GM21515 (cell line): Measurements from ENCODE around the gene UNC5CL.

Experiments used
- ATAC-seq: cut with Tn5 transposase; IDR thresholded peaks from one replicate; pipeline ENCODE4 v1.9.1; 2021; ENCODE audit not compliant: unreplicated experiment

Gene UNC5CL

GRCh38 chr6:41064841-41065240, 25.8 kb upstream of the UNC5CL start:
- ATAC-seq: no peak

GRCh38 chr6:41063884-41064285, 24.9 kb upstream of the UNC5CL start:
- no peak for ATAC-seq

GRCh38 chr6:41062056-41062455, 23.0 kb upstream of the UNC5CL start:
- ATAC-seq: no peak

- no peak for ATAC-seq
Observed at GRCh38 chr6:41061196-41061726, 22.2 kb upstream of the UNC5CL start.

- ATAC-seq: no peak
Observed at GRCh38 chr6:41059556-41059955, 20.5 kb upstream of the UNC5CL start.

GRCh38 chr6:41058783-41059181, 19.8 kb upstream of the UNC5CL start:
- no peak for ATAC-seq

- no peak for ATAC-seq
Observed at GRCh38 chr6:41056768-41057490, 17.9 kb upstream of the UNC5CL start.

GRCh38 chr6:41055149-41055548, 16.1 kb upstream of the UNC5CL start:
- no peak for ATAC-seq

GRCh38 chr6:41054511-41054910, 15.5 kb upstream of the UNC5CL start:
- ATAC-seq: no peak

- no peak for ATAC-seq
Observed at GRCh38 chr6:41053041-41053440, 14.0 kb upstream of the UNC5CL start, which contains the start of gene APOBEC2. Gene APOBEC2, plus strand, starts transcription at chr6:41053202. Its CDS starts 146 bp downstream, at chr6:41053348.

- no peak for ATAC-seq
Observed at GRCh38 chr6:41051873-41052272, 12.9 kb upstream of the UNC5CL start.

- ATAC-seq: no peak
Observed at GRCh38 chr6:41050536-41050935, 11.5 kb upstream of the UNC5CL start.

- no peak for ATAC-seq
Observed at GRCh38 chr6:41049955-41050354, 10.9 kb upstream of the UNC5CL start.

- no peak for ATAC-seq
Observed at GRCh38 chr6:41049521-41049920, 10.5 kb upstream of the UNC5CL start.

- ATAC-seq: no peak
Observed at GRCh38 chr6:41047745-41048732, 9.0 kb upstream of the UNC5CL start.

GRCh38 chr6:41047306-41047705, 8.3 kb upstream of the UNC5CL start:
- ATAC-seq: no peak

- no peak for ATAC-seq
Observed at GRCh38 chr6:41046084-41046483, 7.1 kb upstream of the UNC5CL start.

GRCh38 chr6:41045664-41046063, 6.6 kb upstream of the UNC5CL start:
- ATAC-seq: no peak

GRCh38 chr6:41043151-41043550, 4.1 kb upstream of the UNC5CL start:
- no peak for ATAC-seq

- ATAC-seq: no peak
Observed at GRCh38 chr6:41042226-41043055, 3.4 kb upstream of the UNC5CL start, which contains the start of gene TSPO2. Gene TSPO2, plus strand, starts transcription at chr6:41042467. Its CDS starts 519 bp downstream, at chr6:41042986.
